NCI-H1930 (cell line): ENCODE results near the gene ACSM2B.
"Not testable (repeated sequence)": the region's sequence is repeated elsewhere in the genome, so short reads cannot be mapped to it uniquely, and the experiment has no call there.

Experiments used
- DNase-seq, 2 experiments: peaks; one replicate each; lab custom pipeline; 2025; lab: John Stamatoyannopoulos, UW

ACSM2B gene

GRCh38 chr16:20532284-20532792, 43.8 kb downstream of the ACSM2B start:
- DNase-seq, result not testable (repeated sequence)

- not testable (repeated sequence) for DNase-seq
These were observed 44.4 kb downstream of the ACSM2B start for GRCh38 chr16:20531795-20532194.

GRCh38 chr16:20520103-20520502, 56.1 kb downstream of the ACSM2B start:
- no peak for DNase-seq

GRCh38 chr16:20519231-20519630, 56.9 kb downstream of the ACSM2B start:
- no peak for DNase-seq

- no peak for DNase-seq
These were observed 59.0 kb downstream of the ACSM2B start for GRCh38 chr16:20517149-20517548.

GRCh38 chr16:20515688-20516090, 60.5 kb downstream of the ACSM2B start:
- DNase-seq, result no peak

- DNase-seq, result no peak
These were observed 65.8 kb downstream of the ACSM2B start for GRCh38 chr16:20510323-20510722.

GRCh38 chr16:20507280-20507679, 68.9 kb downstream of the ACSM2B start:
- DNase-seq, result no peak

GRCh38 chr16:20504418-20504817, 71.7 kb downstream of the ACSM2B start:
- DNase-seq, result no peak

- DNase-seq, result not testable (repeated sequence)
These were observed 84.7 kb downstream of the ACSM2B start for GRCh38 chr16:20491448-20491847.

- not testable (repeated sequence) for DNase-seq
These were observed 85.2 kb downstream of the ACSM2B start for GRCh38 chr16:20490994-20491393.
